ENCODE results near the gene TMEM40.
"Not testable (repeated sequence)": the region's sequence is repeated elsewhere in the genome, so short reads cannot be mapped to it uniquely, and the experiment has no call there.

GRCh38 chr3:12701601-12702000, 57.5 kb downstream of the TMEM40 start:
- TF ChIP-seq CTCF (IDR thresholded peaks at IDR 0.05; ENCODE audit: low read depth, low read length, poor library complexity, severe bottlenecking); EZH2phosphoT487 (IDR thresholded peaks at IDR 0.05; ENCODE audit: borderline replicate concordance, low read length): not testable (repeated sequence)

Data from DOHH2 (cell line).